Natural killer cell (primary cell): Measurements from ENCODE around the gene TVP23A. TPM values are rescaled to one million over a fixed set of nuclear protein-coding genes. Genes with fewer than 3 reads are reported as not detected.
A peak's percentile ranks its signal among the peaks of the same experiment; 100 is the strongest.

Experiments
- ATAC-seq, 3 donors: fragments of 150-1000 bp in 2 of 3; fragments of 200-7000 bp in 1 of 3; cut with Tn5 transposase; 1 replicate in 1 of 3; 2 replicates in 2 of 3; pipeline ENCODE4 v1.10.0; 2021; ENCODE audit warnings: mild to moderate bottlenecking in 2 of 3, moderate library complexity in 2 of 3
- DNase-seq, 2 donors: peaks; one replicate each; pipeline versions ENCODE4 v3.0.0 to v3.0.0-alpha.2; 2013 to 2021; ENCODE audit warnings: mixed read lengths in 1 of 2
- H3K27ac ChIP-seq: one replicate; pipeline ENCODE4 v1.5.1; 2013; ENCODE audit warnings: mild to moderate bottlenecking, low read length
- H3K27me3 ChIP-seq: one replicate; pipeline ENCODE4 v1.6.1; 2013; ENCODE audit warnings: low read length; ENCODE audit not compliant: control insufficient read depth, insufficient read depth
- H3K36me3 ChIP-seq: one replicate; pipeline ENCODE4 v1.6.1; 2013; ENCODE audit warnings: low read length; ENCODE audit not compliant: control insufficient read depth, insufficient read depth
- H3K4me1 ChIP-seq: one replicate; pipeline ENCODE4 v1.6.1; 2013; ENCODE audit warnings: low read length; ENCODE audit not compliant: control insufficient read depth, insufficient read depth
- H3K4me3 ChIP-seq: one replicate; pipeline ENCODE4 v1.5.1; 2013; ENCODE audit warnings: low read length
- H3K9me3 ChIP-seq: one replicate; pipeline ENCODE4 v1.6.1; 2013; ENCODE audit warnings: low read length; ENCODE audit not compliant: control insufficient read depth, insufficient read depth
- H3K27ac Mint-ChIP-seq, 2 donors: one replicate each; pipeline ENCODE4 v1.8.0; 2022; ENCODE audit warnings: mild to moderate bottlenecking in 2 of 2, mixed read lengths in 2 of 2, moderate library complexity in 1 of 2
- H3K27me3 Mint-ChIP-seq, 2 donors: one replicate each; pipeline ENCODE4 v1.8.0; 2022; ENCODE audit warnings: low read depth in 2 of 2, mixed read lengths in 2 of 2
- H3K36me3 Mint-ChIP-seq: one replicate; pipeline ENCODE4 v1.8.0; 2022; ENCODE audit warnings: mixed read lengths
- H3K4me1 Mint-ChIP-seq, 2 donors: one replicate each; pipeline ENCODE4 v1.8.0; 2022; ENCODE audit warnings: mixed read lengths in 2 of 2
- H3K4me3 Mint-ChIP-seq: one replicate; pipeline ENCODE4 v1.8.0; 2022; ENCODE audit warnings: mild to moderate bottlenecking, moderate library complexity, mixed read lengths
- H3K9me3 Mint-ChIP-seq, 2 donors: one replicate each; pipeline ENCODE4 v1.8.0; 2022; ENCODE audit warnings: mixed read lengths in 2 of 2
- CTCF ChIP-seq: fragments of 200-600 bp; IDR thresholded peaks from one replicate; pipeline ENCODE4 v1.8.0; 2022; ENCODE audit warnings: antibody characterized with exemption
- WGBS: methylation state at CpG from one replicate; pipeline ENCODE4 v1.1.7; 2013; ENCODE audit warnings: missing lambda C conversion rate; ENCODE audit not compliant: insufficient coverage; 5-methylcytosine and 5-hydroxymethylcytosine counted together
- intact Hi-C: fragments of 100-400 bp; cut with micrococcal nuclease; formaldehyde crosslinking; loops from one replicate; pipeline ENCODE4 v1.14.2; 2022
- total RNA-seq, 4 donors: library from RNA; stranded (reverse); fragments of 120-200 nt in 1 of 4; gene quantifications; one replicate each; pipeline versions ENCODE4 v1.2.3 to v1.2.4, GENCODE V29; 2013 to 2022

Gene TVP23A
- total RNA-seq, 3 donors from 2014 or later (not counting 1 experiment from before 2014, with no cell fraction given): not detected

GRCh38 chr16:10847176-10847575, 28.6 kb upstream of the TVP23A start:
- peaks cover 6 to 9% of the 10 kb centered on the region in 2 donors for H3K4me1 Mint-ChIP-seq
- H3K27ac ChIP-seq: no peak overlapping the region
- H3K4me3 Mint-ChIP-seq: no peak overlapping the region
- DNase-seq: no peak
- no peak for ATAC-seq
- no peaks in the 10 kb centered on the region for H3K36me3 ChIP-seq
- peaks cover 13% of the 10 kb centered on the region for H3K4me1 ChIP-seq
- 48% methylated on average over 2 of the region's 2 CpGs for WGBS
- peak overlapping the region in 1 of 2 donors; percentile 29 for H3K27ac Mint-ChIP-seq
- no peak overlapping the region for H3K4me3 ChIP-seq
- no peaks in the 10 kb centered on the region for H3K9me3 ChIP-seq
- TF ChIP-seq CTCF: no peak
- intact Hi-C loops: no loop called here
- H3K27me3 ChIP-seq: no peaks in the 10 kb centered on the region
- H3K9me3 Mint-ChIP-seq: no peaks in the 10 kb centered on the region
- no peaks in the 10 kb centered on the region for H3K36me3 Mint-ChIP-seq
- peaks cover 13 to 18% of the 10 kb centered on the region in 2 donors for H3K27me3 Mint-ChIP-seq

GRCh38 chr16:10846213-10846998, 27.8 kb upstream of the TVP23A start:
- Histone ChIP-seq H3K4me1 (peaks cover 13% of the 10 kb centered on the region), H3K36me3 (no peaks in the 10 kb centered on the region), H3K27ac (no peak overlapping the region), H3K9me3 (no peaks in the 10 kb centered on the region), H3K27me3 (no peaks in the 10 kb centered on the region), H3K4me3 (no peak overlapping the region)
- TF ChIP-seq CTCF: no peak
- DNase-seq (no peak), ATAC-seq (no peak)
- Mint-ChIP-seq H3K27me3 (peaks cover 13 to 19% of the 10 kb centered on the region in 2 donors), H3K36me3 (no peaks in the 10 kb centered on the region), H3K9me3 (no peaks in the 10 kb centered on the region), H3K27ac (peak overlapping the region in 1 of 2 donors; percentile 29), H3K4me3 (no peak overlapping the region), H3K4me1 (peaks cover 6% of the 10 kb centered on the region in 2 donors)
- intact Hi-C loops: no loop called here
- WGBS: 76% methylated on average over 13 of the region's 14 CpGs

- no peaks in the 10 kb centered on the region for H3K36me3 Mint-ChIP-seq
- no peak overlapping the region for H3K27ac ChIP-seq
- intact Hi-C loops: no loop called here
- H3K4me3 ChIP-seq: no peak overlapping the region
- peaks cover 0 to 17% of the 10 kb centered on the region in 2 donors for H3K27me3 Mint-ChIP-seq
- H3K9me3 ChIP-seq: no peaks in the 10 kb centered on the region
- H3K4me3 Mint-ChIP-seq: no peak overlapping the region
- no peak for DNase-seq
- no peak for ATAC-seq
- H3K4me1 Mint-ChIP-seq: no peaks in the 10 kb centered on the region
- no peak for TF ChIP-seq CTCF
- H3K9me3 Mint-ChIP-seq: no peaks in the 10 kb centered on the region
- H3K27ac Mint-ChIP-seq: no peak overlapping the region
- H3K27me3 ChIP-seq: no peaks in the 10 kb centered on the region
- H3K4me1 ChIP-seq: peaks cover 10% of the 10 kb centered on the region
- H3K36me3 ChIP-seq: no peaks in the 10 kb centered on the region
- 93% methylated on average over 14 of the region's 16 CpGs for WGBS
Observed at GRCh38 chr16:10840703-10841102, 22.1 kb upstream of the TVP23A start.

GRCh38 chr16:10839279-10839666, 20.7 kb upstream of the TVP23A start:
- Histone ChIP-seq H3K9me3 (no peaks in the 10 kb centered on the region), H3K27me3 (no peaks in the 10 kb centered on the region), H3K27ac (no peak overlapping the region), H3K4me1 (peaks cover 10% of the 10 kb centered on the region), H3K36me3 (no peaks in the 10 kb centered on the region), H3K4me3 (no peak overlapping the region)
- Mint-ChIP-seq H3K4me3 (no peak overlapping the region), H3K27me3 (peaks cover 4 to 9% of the 10 kb centered on the region in 2 donors), H3K36me3 (no peaks in the 10 kb centered on the region), H3K4me1 (no peaks in the 10 kb centered on the region), H3K27ac (no peak overlapping the region), H3K9me3 (no peaks in the 10 kb centered on the region)
- ATAC-seq (no peak), DNase-seq (no peak)
- no peak for TF ChIP-seq CTCF
- intact Hi-C loops: no loop called here
- 95% methylated on average over 5 of the region's 6 CpGs for WGBS
